IMR-90 (cell line): Measurements from ENCODE around the gene TSTD2. TPM values are rescaled to one million over a fixed set of nuclear protein-coding genes. Genes with fewer than 3 reads are reported as not detected.

Experiments used
- ATAC-seq: fragments of 200-7000 bp; cut with Tn5 transposase; 2 replicates; pipeline ENCODE4 v1.9.1; 2020; ENCODE audit warnings: low read depth, mild to moderate bottlenecking, moderate library complexity
- BruUV-seq: library from RNA; stranded (reverse); fragments of 400-500 nt; replicated peaks from 2 replicates; lab custom pipeline; 2021; lab: Mats Ljungman, UMichigan
- CTCF ChIA-PET: fragments of 300-600 bp; formaldehyde crosslinking; extraction: SDS; loops from one replicate; lab custom pipeline; 2021; ENCODE audit warnings: antibody characterized with exemption; lab: Yijun Ruan, JAX
- POLR2A ChIA-PET: fragments of 300-600 bp; sonication (Branson Sonifier 250); formaldehyde crosslinking; loops from one replicate; lab custom pipeline; 2022; ENCODE audit warnings: antibody characterized with exemption; ENCODE audit not compliant: unreplicated experiment; lab: Charles Lee
- DNase-seq: peaks from one replicate; pipeline ENCODE4 v3.0.0; 2013
- H2AFZ ChIP-seq: replicated peaks from 2 replicates; pipeline ENCODE3; 2013; ENCODE audit warnings: low read length, mild to moderate bottlenecking; ENCODE audit not compliant: poor library complexity
- H2AK5ac ChIP-seq: 2 replicates; pipeline ENCODE4 v1.6.1; 2013; ENCODE audit warnings: low read depth, low read length, inconsistent platforms
- H2AK9ac ChIP-seq: replicated peaks from 2 replicates; pipeline ENCODE3; 2013; ENCODE audit warnings: mild to moderate bottlenecking, low read depth, low read length, moderate library complexity; ENCODE audit not compliant: poor library complexity
- H2BK120ac ChIP-seq: 2 replicates; pipeline ENCODE4 v1.6.1; 2013; ENCODE audit warnings: low read depth, low read length, inconsistent platforms
- H2BK15ac ChIP-seq: 3 replicates; pipeline ENCODE4 v1.6.1; 2013; ENCODE audit warnings: low read depth, low read length, inconsistent platforms
- H2BK20ac ChIP-seq: 2 replicates; pipeline ENCODE4 v1.6.1; 2013; ENCODE audit warnings: low read depth, mild to moderate bottlenecking, inconsistent platforms, low read length, moderate library complexity
- H2BK5ac ChIP-seq: 2 replicates; pipeline ENCODE4 v1.6.1; 2013; ENCODE audit warnings: mild to moderate bottlenecking, low read depth, low read length, inconsistent platforms; ENCODE audit not compliant: poor library complexity, severe bottlenecking
- H3K14ac ChIP-seq: replicated peaks from 2 replicates; pipeline ENCODE4 v1.6.1; 2013; ENCODE audit warnings: low read depth, low read length, inconsistent platforms
- H3K18ac ChIP-seq: 2 replicates; pipeline ENCODE4 v1.6.1; 2013; ENCODE audit warnings: low read depth, low read length, control low read depth
- H3K23ac ChIP-seq: 2 replicates; pipeline ENCODE4 v1.6.1; 2013; ENCODE audit warnings: low read depth, low read length, inconsistent platforms
- H3K27ac ChIP-seq: 2 replicates; pipeline ENCODE4 v1.5.1; 2013; ENCODE audit warnings: mild to moderate bottlenecking, control low read depth, low read length; ENCODE audit not compliant: insufficient read depth
- H3K27me3 ChIP-seq: 2 replicates; pipeline ENCODE4 v1.6.1; 2013; ENCODE audit warnings: low read length; ENCODE audit not compliant: control insufficient read depth, insufficient read depth
- H3K36me3 ChIP-seq: 2 replicates; pipeline ENCODE4 v1.6.1; 2013; ENCODE audit warnings: low read length, mixed read lengths; ENCODE audit not compliant: control insufficient read depth, insufficient read depth
- H3K4ac ChIP-seq: 2 replicates; pipeline ENCODE4 v1.6.1; 2013; ENCODE audit warnings: low read depth, low read length, inconsistent platforms
- H3K4me1 ChIP-seq: 2 replicates; pipeline ENCODE4 v1.6.1; 2013; ENCODE audit warnings: low read length, mixed read lengths; ENCODE audit not compliant: control insufficient read depth, insufficient read depth
- H3K4me2 ChIP-seq: 2 replicates; pipeline ENCODE4 v1.6.1; 2013; ENCODE audit warnings: low read depth, mild to moderate bottlenecking, control low read depth, low read length, moderate library complexity
- H3K4me3 ChIP-seq: 2 replicates; pipeline ENCODE4 v1.5.1; 2013; ENCODE audit warnings: low read depth, mild to moderate bottlenecking, control low read depth, low read length, moderate library complexity; ENCODE audit not compliant: insufficient read depth
- H3K56ac ChIP-seq: 2 replicates; pipeline ENCODE4 v1.6.1; 2013; ENCODE audit warnings: low read length, inconsistent platforms; ENCODE audit not compliant: insufficient read depth; ENCODE audit errors: extremely low read depth
- H3K79me1 ChIP-seq, 2 experiments: 2 replicates each; pipeline ENCODE4 v1.6.1; 2013; ENCODE audit warnings: low read length in 2 of 2, inconsistent platforms in 1 of 2, low read depth in 1 of 2
- H3K9ac ChIP-seq: 2 replicates; pipeline ENCODE4 v1.6.1; 2013; ENCODE audit warnings: low read depth, low read length, control low read depth
- H3K9me1 ChIP-seq: 2 replicates; pipeline ENCODE4 v1.6.1; 2013; ENCODE audit warnings: low read length, inconsistent platforms; ENCODE audit not compliant: insufficient read depth
- H3K9me3 ChIP-seq: 2 replicates; pipeline ENCODE4 v1.6.1; 2013; ENCODE audit warnings: low read length; ENCODE audit not compliant: control insufficient read depth, insufficient read depth
- H4K20me1 ChIP-seq: 2 replicates; pipeline ENCODE4 v1.6.1; 2013; ENCODE audit warnings: low read length, inconsistent platforms; ENCODE audit not compliant: insufficient read depth
- H4K5ac ChIP-seq: 2 replicates; pipeline ENCODE4 v1.6.1; 2013; ENCODE audit warnings: mild to moderate bottlenecking, low read depth, low read length, control low read depth
- H4K8ac ChIP-seq, 2 experiments: 2 replicates each; pipeline ENCODE4 v1.6.1; 2013; ENCODE audit warnings: low read depth in 2 of 2, low read length in 2 of 2, control low read depth in 1 of 2, inconsistent platforms in 1 of 2
- H4K91ac ChIP-seq: 2 replicates; pipeline ENCODE4 v1.6.1; 2013; ENCODE audit warnings: low read depth, low read length, inconsistent platforms; ENCODE audit not compliant: insufficient read depth
- CEBPB ChIP-seq: IDR thresholded peaks from 2 replicates; pipeline ENCODE4 v1.6.1; 2012; ENCODE audit warnings: low read depth, low read length, improper control_type of control experiment
- FOS ChIP-seq: fragments of 150-350 bp; IDR thresholded peaks from 2 replicates; pipeline ENCODE4 v1.6.1; 2016; ENCODE audit warnings: low read depth, low read length
- MAFK ChIP-seq: IDR thresholded peaks from 2 replicates; pipeline ENCODE4 v1.6.1; 2012; ENCODE audit warnings: low read depth, low read length, improper control_type of control experiment
- NFE2L2 ChIP-seq: fragments of 150-350 bp; IDR thresholded peaks from 2 replicates; pipeline ENCODE4 v1.6.1; 2016; ENCODE audit warnings: low read depth, mild to moderate bottlenecking, low read length
- RCOR1 ChIP-seq: IDR thresholded peaks from 2 replicates; pipeline ENCODE4 v1.6.1; 2012; ENCODE audit warnings: mild to moderate bottlenecking, low read length, improper control_type of control experiment; ENCODE audit not compliant: insufficient replicate concordance
- WGBS, 2 experiments: methylation state at CpG; one replicate each; pipeline versions ENCODE4 v1.1.5 to v1.1.7; 2013; ENCODE audit warnings: missing lambda C conversion rate in 2 of 2; ENCODE audit not compliant: insufficient read length in 1 of 2; ENCODE audit errors: extremely low coverage in 2 of 2; 5-methylcytosine and 5-hydroxymethylcytosine counted together
- dilution Hi-C: fragments of 300-500 bp; cut with HindIII; formaldehyde crosslinking; loops from one replicate; pipeline ENCODE4 v1.14.3; 2018; ENCODE audit warnings: low sequenced_read_pairs; ENCODE audit not compliant: unreplicated experiment
- in situ Hi-C: fragments of 300-500 bp; cut with MboI; formaldehyde crosslinking; loops from 3 replicates; pipeline ENCODE4 v1.14.3; 2019; ENCODE audit warnings: low sequenced_read_pairs, inconsistent platforms, mixed read lengths
- intact Hi-C: fragments of 100-400 bp; cut with micrococcal nuclease; formaldehyde crosslinking; loops from 2 replicates; pipeline ENCODE4 v1.10.0; 2022
- polyA plus RNA-seq, 3 experiments: library from polyadenylated mRNA; depleted of rRNA; stranded (reverse); fragments of >200 nt; gene quantifications; 2 replicates each; pipeline ENCODE4 v1.2.3, GENCODE V29; 2012; ENCODE audit warnings: low replicate concordance in 1 of 3
- total RNA-seq: library from RNA; depleted of rRNA; stranded (reverse); fragments of >200 nt; gene quantifications from 2 replicates; pipeline ENCODE4 v1.2.3, GENCODE V29; 2012

Gene TSTD2
- total and polyA plus RNA-seq, 2 of the 4 experiments (the other 2 are of a cell fraction): 11.2 to 16.3 TPM

- ATAC-seq (no peak), DNase-seq (no peak)
- TF ChIP-seq NFE2L2 (no peak), FOS (no peak), MAFK (no peak), RCOR1 (no peak), CEBPB (no peak)
- H3K4me2 ChIP-seq: no peak overlapping the region
- no peak overlapping the region for H3K56ac ChIP-seq
- BruUV-seq: no TSS peak
- H3K9ac ChIP-seq: no peak overlapping the region
- H4K8ac ChIP-seq: no peak overlapping the region
- no peak overlapping the region for H3K4me3 ChIP-seq
- intact Hi-C loops: no loop called here
- no peaks in the 10 kb centered on the region for H3K9me1 ChIP-seq
- H2AK5ac ChIP-seq: no peak overlapping the region
- no peak overlapping the region for H2AFZ ChIP-seq
- H4K5ac ChIP-seq: no peak overlapping the region
- no peak overlapping the region for H2AK9ac ChIP-seq
- peaks cover 4% of the 10 kb centered on the region for H3K36me3 ChIP-seq
- H4K91ac ChIP-seq: no peak overlapping the region
- H3K23ac ChIP-seq: no peak overlapping the region
- dilution Hi-C loops: no loop called here
- no peaks in the 10 kb centered on the region for H3K9me3 ChIP-seq
- no peak overlapping the region for H2BK5ac ChIP-seq
- H3K14ac ChIP-seq: no peak overlapping the region
- H3K27me3 ChIP-seq: no peaks in the 10 kb centered on the region; the same call in 1 of the 2 replicates
- no peaks in the 10 kb centered on the region for H3K4me1 ChIP-seq
- H2BK20ac ChIP-seq: no peak overlapping the region
- no peak overlapping the region for H3K4ac ChIP-seq
- no CpG with 5 or more reads among the region's 5 CpGs for WGBS, 2 experiments
- H4K20me1 ChIP-seq: no peaks in the 10 kb centered on the region
- H3K18ac ChIP-seq: no peak overlapping the region
- H3K27ac ChIP-seq: no peak overlapping the region
- no peak overlapping the region for H2BK120ac ChIP-seq
- in situ Hi-C loops: no loop called here
- POLR2A ChIA-PET: no interaction called here
- no peaks in the 10 kb centered on the region for H3K79me1 ChIP-seq
- CTCF ChIA-PET: no interaction called here
- no peak overlapping the region for H2BK15ac ChIP-seq
Measured at GRCh38 chr9:97551308-97551707, 81.9 kb downstream of the TSTD2 start.
